Right lobe of liver (tissue), 4 donors: ENCODE data around the gene IFI27.

ENCODE experiments used
- CTCF ChIP-seq, 4 donors: fragments of 200-600 bp in 3 of 4; fragments of 450-650 bp in 1 of 4; IDR thresholded peaks; one replicate each; pipeline versions ENCODE4 v1.5.1 to v1.8.0; 2016 to 2022; ENCODE audit warnings: antibody characterized with exemption in 4 of 4, mild to moderate bottlenecking in 2 of 4
- POLR2A ChIP-seq: fragments of 450-650 bp; IDR thresholded peaks from one replicate; pipeline ENCODE4 v1.6.1; 2017; ENCODE audit warnings: antibody characterized with exemption, mild to moderate bottlenecking
- donor health status: DM: no; HTN: no; CAD: no.
- donor health status: DM: no; HTN: no; CAD: no.
- donor health status: DM: no; HTN: yes; CAD: no.

GRCh38 chr14:94121485-94121884 lies 10.9 kb downstream of the IFI27 start:
- TF ChIP-seq POLR2A (no peak), CTCF (IDR thresholded peaks at IDR 0.05) (no peak)
